ENCODE results near the gene DUSP11. TPM values are rescaled to one million over a fixed set of nuclear protein-coding genes. Genes with fewer than 3 reads are reported as not detected.

The DUSP11 gene
- total and polyA plus RNA-seq, 9 of the 15 experiments (the other 6 are each of a cell fraction or from before 2014, with no cell fraction given): 20.7 to 79.8 (median 29.3) TPM

DNA sequence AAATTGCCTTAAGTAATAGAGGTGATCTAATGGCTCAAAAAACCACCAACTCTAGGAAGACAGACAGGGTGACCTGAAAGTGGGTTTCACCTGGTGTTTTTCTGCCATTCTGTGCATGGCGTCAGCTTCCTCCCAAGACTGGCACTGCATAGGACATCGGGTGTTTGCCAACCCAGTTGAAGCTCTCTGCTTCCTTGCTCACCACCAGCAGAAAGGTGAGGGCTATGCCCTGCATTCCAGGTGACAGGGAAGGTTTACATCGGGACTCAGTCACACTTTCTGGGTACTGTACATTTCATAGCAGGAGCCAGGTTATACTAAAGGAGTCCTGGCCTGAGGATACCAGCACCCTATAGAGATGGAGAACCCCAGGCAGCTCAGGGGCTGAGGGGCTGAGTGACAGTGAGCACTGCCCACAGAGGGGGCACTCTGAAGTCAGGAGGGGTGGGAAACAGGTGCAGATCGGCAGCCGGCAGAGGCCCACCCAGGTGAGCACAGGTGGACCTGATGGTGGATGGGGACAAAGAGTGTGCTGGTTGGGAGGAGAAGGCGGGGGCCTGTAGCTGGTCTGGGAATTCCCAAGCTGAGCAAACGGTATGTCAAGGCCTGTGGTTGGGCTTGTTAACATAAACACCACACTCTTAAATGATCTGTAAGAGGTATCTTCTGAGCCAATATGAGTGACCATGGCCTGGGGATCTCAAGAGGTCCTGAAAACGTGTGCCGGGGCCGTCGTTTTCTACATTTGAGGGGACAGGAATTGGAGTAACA, 60.9 kb downstream of the DUSP11 start:
- Histone ChIP-seq H3K36me3 (ENCODE audit: control insufficient read depth, insufficient read depth, low read length) (no peaks in the 10 kb centered on the region), H4K20me1 (replicated peaks; ENCODE audit: control insufficient read depth, insufficient read depth, low read length) (no peaks in the 10 kb centered on the region), H3K79me2 (ENCODE audit: control insufficient read depth, insufficient read depth, low read length) (no peaks in the 10 kb centered on the region), H3K9ac (ENCODE audit: insufficient read depth in 1 of 2, low read depth in 2 of 2, low read length in 2 of 2) (no peak overlapping the region), H3K4me2 (ENCODE audit: insufficient read depth, low read length) (no peak overlapping the region), H3K9me1 (ENCODE audit: control insufficient read depth, insufficient read depth, low read length) (no peaks in the 10 kb centered on the region), H3K4me1 (replicated peaks in 1 of 2; ENCODE audit: control insufficient read depth in 2 of 2, insufficient read depth in 2 of 2, low read length in 2 of 2) (peaks cover 3 to 9% of the 10 kb centered on the region in 2 experiments; a peak in 3 of 5 replicates), H3K27ac (ENCODE audit: extremely low read depth, low read depth, low read length) (no peak overlapping the region), H2AFZ (ENCODE audit: low read depth, low read length) (no peak overlapping the region), H3K9me3 (replicated peaks; ENCODE audit: control insufficient read depth, insufficient read depth, low read depth, low read length) (no peaks in the 10 kb centered on the region), H3K4me3 (no peak overlapping the region), H3K27me3 (ENCODE audit: control insufficient read depth in 2 of 2, insufficient read depth in 2 of 2, low read length in 2 of 2) (no peaks in the 10 kb centered on the region)
- no peak for TF ChIP-seq ZNF778 (CRISPR knock-in tag; IDR thresholded peaks at IDR 0.05)
- TF ChIP-seq, protein P1, sequence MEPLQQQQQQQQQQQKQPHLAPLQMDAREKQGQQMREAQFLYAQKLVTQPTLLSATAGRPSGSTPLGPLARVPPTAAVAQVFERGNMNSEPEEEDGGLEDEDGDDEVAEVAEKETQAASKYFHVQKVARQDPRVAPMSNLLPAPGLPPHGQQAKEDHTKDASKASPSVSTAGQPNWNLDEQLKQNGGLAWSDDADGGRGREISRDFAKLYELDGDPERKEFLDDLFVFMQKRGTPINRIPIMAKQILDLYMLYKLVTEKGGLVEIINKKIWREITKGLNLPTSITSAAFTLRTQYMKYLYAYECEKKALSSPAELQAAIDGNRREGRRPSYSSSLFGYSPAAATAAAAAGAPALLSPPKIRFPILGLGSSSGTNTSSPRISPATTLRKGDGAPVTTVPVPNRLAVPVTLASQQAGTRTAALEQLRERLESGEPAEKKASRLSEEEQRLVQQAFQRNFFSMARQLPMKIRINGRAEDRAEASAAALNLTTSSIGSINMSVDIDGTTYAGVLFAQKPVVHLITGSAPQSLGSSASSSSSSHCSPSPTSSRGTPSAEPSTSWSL (CRISPR knock-in tag; IDR thresholded peaks at IDR 0.05; ENCODE audit: borderline replicate concordance): no peak
- no peak for TF ChIP-seq NR4A1 (CRISPR knock-in tag; IDR thresholded peaks at IDR 0.05)
- no peak for TF ChIP-seq NR4A1 (tag; IDR thresholded peaks at IDR 0.05)
- ChIA-PET POLR2A (interaction anchor here (0.6 to 1.1 kb wide), 2 partner anchors 18 to 237 kb away, joined by 3 read pairs; partner anchors contain the start of gene TPRKB), CTCF (ENCODE audit: low intra/inter-chr PET ratio) (no interaction called here)
- intact Hi-C loops (cut with micrococcal nuclease): no loop called here
- no TSS peak for BruUV-seq (replicated peaks)
- ATAC-seq (no peak), DNase-seq (ENCODE audit: extremely low read depth in 1 of 4, low spot score in 3 of 4) (no peak), FAIRE-seq (no peak)
- in situ Hi-C loops (cut with MboI): no loop called here
- 31% methylated on average over 11 of the region's 11 CpGs for WGBS (ENCODE audit: insufficient coverage, low coverage, missing lambda C conversion rate)
